ENCODE data around the gene MARCHF2.

MARCHF2 gene

DNA sequence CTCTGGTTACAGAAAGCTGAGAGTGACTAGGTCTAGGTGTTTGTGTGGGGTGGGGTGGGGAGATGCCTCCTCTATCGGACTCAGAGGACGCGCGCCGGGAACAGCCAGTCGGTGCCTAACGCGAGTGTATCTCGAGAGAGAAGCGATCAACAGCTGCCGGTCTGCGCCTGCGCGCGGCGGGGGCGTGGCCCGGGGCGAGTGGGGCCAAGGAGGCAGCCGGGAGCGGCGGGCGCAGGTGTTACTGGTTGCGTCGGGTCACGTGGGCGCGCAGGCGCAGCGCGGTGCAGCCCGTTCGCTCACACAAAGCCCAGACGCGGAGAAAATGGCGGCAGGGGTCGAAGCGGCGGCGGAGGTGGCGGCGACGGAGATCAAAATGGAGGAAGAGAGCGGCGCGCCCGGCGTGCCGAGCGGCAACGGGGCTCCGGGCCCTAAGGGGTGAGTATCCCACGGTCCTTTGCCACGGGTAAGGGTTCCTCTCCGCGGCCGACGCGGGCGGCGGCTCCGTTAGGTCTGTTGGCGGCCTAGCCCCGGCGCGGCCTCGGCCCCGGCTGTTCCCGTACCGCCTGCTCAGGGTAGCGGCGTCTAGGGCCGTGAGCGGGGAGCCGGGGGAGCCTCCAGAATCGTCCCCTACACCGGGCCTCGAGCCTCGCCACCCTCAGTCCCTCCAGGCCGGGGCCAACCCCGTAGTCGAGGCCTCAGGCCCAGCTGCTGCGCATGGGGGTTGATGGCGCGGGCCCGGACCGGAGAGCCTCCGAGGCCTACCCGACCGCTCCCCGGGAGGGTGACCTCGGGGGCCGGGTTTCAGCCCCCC is 31.8 kb downstream of the MARCHF2 start, which contains the start of gene HNRNPM:
HNRNPM (plus strand) TSS at position 299 of the 811 bp plus-strand sequence; CDS start at position 323, 24 bp downstream.
- peaks cover 5% of the 10 kb centered on the region; the same call in 1 of the 2 replicates for H3K36me3 ChIP-seq (ENCODE audit: insufficient read depth, low read length)
- peak within 1 kb of the TSS; percentile 98 for H3K9ac ChIP-seq (ENCODE audit: low read depth, low read length)
- no peaks in the 10 kb centered on the region for H3K9me3 ChIP-seq (ENCODE audit: control insufficient read depth, insufficient read depth, low read length)
- peaks cover 24% of the 10 kb centered on the region for H3K4me1 ChIP-seq (ENCODE audit: insufficient read depth, low read length)

DNA sequence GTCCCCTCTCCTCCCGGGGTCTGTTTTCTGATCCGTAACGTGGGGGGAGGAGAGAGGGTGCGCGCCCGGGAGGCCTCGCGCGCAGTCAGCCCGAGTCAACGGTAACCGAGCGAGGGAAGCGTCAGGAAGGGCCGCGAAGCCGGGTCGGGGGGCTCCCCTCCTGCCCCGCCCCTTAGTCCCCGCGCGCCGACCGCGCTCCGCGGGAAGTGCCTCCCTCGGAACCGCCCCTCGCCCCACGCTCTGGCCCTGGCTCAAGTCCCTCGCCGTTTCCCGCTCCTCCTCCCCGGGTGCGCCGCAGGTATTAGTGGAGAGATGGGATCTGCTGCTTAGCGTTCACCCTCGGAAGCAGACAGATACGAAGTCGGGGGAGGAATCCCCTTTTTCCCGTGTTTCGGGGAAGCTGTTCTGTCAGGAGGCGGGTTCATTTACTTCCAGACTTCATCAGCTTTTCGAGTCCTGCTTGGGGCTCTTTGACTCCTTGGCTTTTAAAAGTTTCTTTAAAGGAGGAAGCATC is 32.4 kb downstream of the MARCHF2 start:
- Histone ChIP-seq H3K9ac (ENCODE audit: low read depth, low read length) (peak overlapping the region; percentile 98), H3K36me3 (ENCODE audit: insufficient read depth, low read length) (peaks cover 5% of the 10 kb centered on the region; the same call in 1 of the 2 replicates), H3K4me1 (ENCODE audit: insufficient read depth, low read length) (peaks cover 29% of the 10 kb centered on the region), H3K9me3 (ENCODE audit: control insufficient read depth, insufficient read depth, low read length) (no peaks in the 10 kb centered on the region)

- Histone ChIP-seq H3K4me1 (ENCODE audit: insufficient read depth, low read length) (peaks cover 28% of the 10 kb centered on the region), H3K9me3 (ENCODE audit: control insufficient read depth, insufficient read depth, low read length) (no peaks in the 10 kb centered on the region), H3K36me3 (ENCODE audit: insufficient read depth, low read length) (peaks cover 5% of the 10 kb centered on the region; the same call in 1 of the 2 replicates), H3K9ac (ENCODE audit: low read depth, low read length) (peak overlapping the region; percentile 98)
These were observed 33.1 kb downstream of the MARCHF2 start for GRCh38 chr19:8446061-8446709.

GRCh38 chr19:8449830-8450229 is 36.7 kb downstream of the MARCHF2 start:
- Histone ChIP-seq H3K4me1 (ENCODE audit: insufficient read depth, low read length) (peaks cover 25% of the 10 kb centered on the region), H3K36me3 (ENCODE audit: insufficient read depth, low read length) (peaks cover 5% of the 10 kb centered on the region; the same call in 1 of the 2 replicates), H3K9me3 (ENCODE audit: control insufficient read depth, insufficient read depth, low read length) (no peaks in the 10 kb centered on the region), H3K9ac (ENCODE audit: low read depth, low read length) (no peak overlapping the region)

GRCh38 chr19:8451377-8451776 is 38.3 kb downstream of the MARCHF2 start:
- peaks cover 35% of the 10 kb centered on the region for H3K4me1 ChIP-seq (ENCODE audit: insufficient read depth, low read length)
- no peak overlapping the region for H3K9ac ChIP-seq (ENCODE audit: low read depth, low read length)
- H3K9me3 ChIP-seq (ENCODE audit: control insufficient read depth, insufficient read depth, low read length) = no peaks in the 10 kb centered on the region
- peaks cover 15% of the 10 kb centered on the region; the same call in 1 of the 2 replicates for H3K36me3 ChIP-seq (ENCODE audit: insufficient read depth, low read length)

DNA sequence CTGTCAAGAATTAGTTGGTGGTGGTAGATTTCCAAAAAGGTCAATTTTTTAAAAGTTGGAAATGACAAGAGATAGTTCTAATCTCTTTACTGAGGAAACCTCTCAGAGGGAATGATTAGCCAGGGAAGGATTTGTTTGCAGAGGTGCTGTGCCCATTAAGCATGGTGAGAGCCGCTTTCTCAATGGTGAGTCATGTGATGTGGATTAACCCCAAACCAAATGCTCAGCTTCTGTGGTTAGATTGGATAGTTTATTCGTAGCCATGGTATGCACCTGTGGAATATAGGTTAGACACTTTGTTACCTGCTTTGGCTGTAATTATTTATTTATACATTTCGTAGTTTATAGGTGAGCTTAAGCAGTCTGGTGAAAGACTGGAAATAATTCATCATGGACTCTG is 38.8 kb downstream of the MARCHF2 start:
- Histone ChIP-seq H3K4me1 (ENCODE audit: insufficient read depth, low read length) (peaks cover 40% of the 10 kb centered on the region), H3K9me3 (ENCODE audit: control insufficient read depth, insufficient read depth, low read length) (no peaks in the 10 kb centered on the region), H3K36me3 (ENCODE audit: insufficient read depth, low read length) (peaks cover 20% of the 10 kb centered on the region), H3K9ac (ENCODE audit: low read depth, low read length) (no peak overlapping the region)

DNA sequence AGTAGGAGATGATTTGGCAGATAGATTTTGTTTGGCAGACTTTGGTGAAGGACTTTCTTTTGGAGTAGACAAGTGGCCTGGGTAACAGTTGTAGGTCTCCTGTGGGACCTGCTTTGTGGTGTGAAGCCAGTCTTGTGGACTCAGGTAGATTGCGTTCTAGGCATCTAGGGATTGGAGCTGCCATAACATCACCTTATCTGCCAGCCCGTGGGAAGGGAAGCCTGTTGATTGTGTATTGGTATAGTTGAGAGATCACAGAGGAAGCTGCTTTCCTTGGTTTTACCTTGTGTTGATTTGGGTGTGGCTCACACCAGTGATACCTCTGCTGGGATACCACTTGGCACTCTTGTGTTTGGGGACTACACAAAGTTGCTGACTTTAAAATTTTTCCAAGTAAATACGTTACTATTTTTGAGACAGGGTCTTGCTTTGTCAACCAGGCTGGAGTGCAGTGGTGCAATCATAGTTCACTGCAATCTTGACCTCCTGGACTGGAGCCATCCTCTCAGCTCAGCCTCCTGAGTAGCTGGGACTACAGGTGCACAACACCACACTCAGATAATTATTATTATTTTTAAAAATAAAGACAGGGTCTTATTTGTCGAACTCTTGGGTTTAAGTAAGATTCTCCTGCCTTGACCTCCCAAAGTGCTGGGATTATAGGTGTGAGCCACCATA is 39.5 kb downstream of the MARCHF2 start:
- Histone ChIP-seq H3K9me3 (ENCODE audit: control insufficient read depth, insufficient read depth, low read length) (no peaks in the 10 kb centered on the region), H3K4me1 (ENCODE audit: insufficient read depth, low read length) (peaks cover 42% of the 10 kb centered on the region), H3K36me3 (ENCODE audit: insufficient read depth, low read length) (peaks cover 20% of the 10 kb centered on the region), H3K9ac (ENCODE audit: low read depth, low read length) (no peak overlapping the region)

DNA sequence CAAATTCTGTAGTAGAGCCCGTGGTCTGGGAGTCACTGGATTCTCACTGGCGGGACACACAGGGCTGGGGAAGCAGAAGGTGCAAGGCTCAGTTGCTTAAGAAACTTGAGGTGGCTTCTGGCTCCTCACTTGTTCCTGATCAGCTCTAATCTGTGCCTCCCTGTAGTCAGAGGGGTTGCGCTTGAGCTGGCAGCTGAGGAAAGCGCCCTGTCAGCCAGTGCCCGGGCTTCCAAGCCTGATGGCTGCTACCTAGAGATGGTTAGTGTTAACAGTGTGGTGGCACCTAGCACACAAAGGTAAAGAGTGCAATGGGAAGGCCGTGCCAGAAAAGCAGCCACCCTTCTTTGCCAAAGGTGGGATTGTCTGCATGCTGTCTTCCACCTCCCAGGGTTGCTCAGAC is 40.5 kb downstream of the MARCHF2 start:
- no peak overlapping the region for H3K9ac ChIP-seq (ENCODE audit: low read depth, low read length)
- H3K4me1 ChIP-seq (ENCODE audit: insufficient read depth, low read length) = peaks cover 46% of the 10 kb centered on the region
- peaks cover 19% of the 10 kb centered on the region for H3K36me3 ChIP-seq (ENCODE audit: insufficient read depth, low read length)
- H3K9me3 ChIP-seq (ENCODE audit: control insufficient read depth, insufficient read depth, low read length) = no peaks in the 10 kb centered on the region

GRCh38 chr19:8454218-8454617 is 41.1 kb downstream of the MARCHF2 start:
- Histone ChIP-seq H3K4me1 (ENCODE audit: insufficient read depth, low read length) (peaks cover 47% of the 10 kb centered on the region), H3K36me3 (ENCODE audit: insufficient read depth, low read length) (peaks cover 19% of the 10 kb centered on the region), H3K9me3 (ENCODE audit: control insufficient read depth, insufficient read depth, low read length) (no peaks in the 10 kb centered on the region)

DNA sequence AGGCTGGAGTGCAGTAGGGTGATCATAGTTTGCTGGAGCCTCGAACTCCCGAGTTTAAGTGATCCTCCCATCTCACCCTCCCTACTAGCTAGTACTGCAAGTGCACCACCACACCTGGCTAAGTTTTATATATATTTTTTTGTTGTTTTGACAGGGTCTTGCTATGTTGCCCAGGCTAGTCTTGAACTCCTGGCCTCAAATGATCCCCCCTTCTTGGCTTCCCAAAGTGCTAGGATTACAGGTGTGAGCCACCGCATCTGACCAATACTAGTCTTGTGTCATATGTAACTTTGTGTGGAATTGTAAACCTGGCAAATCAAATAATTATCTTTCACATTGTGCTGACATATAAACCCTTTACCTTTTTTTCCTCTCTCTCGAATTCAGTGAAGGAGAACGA is 41.9 kb downstream of the MARCHF2 start:
- Histone ChIP-seq H3K4me1 (ENCODE audit: insufficient read depth, low read length) (peaks cover 44% of the 10 kb centered on the region), H3K36me3 (ENCODE audit: insufficient read depth, low read length) (peaks cover 19% of the 10 kb centered on the region), H3K9ac (ENCODE audit: low read depth, low read length) (no peak overlapping the region), H3K9me3 (ENCODE audit: control insufficient read depth, insufficient read depth, low read length) (no peaks in the 10 kb centered on the region)

More at GRCh38 chr19:8454218-8454617, 41.1 kb downstream of the MARCHF2 start:
- H3K9ac ChIP-seq (ENCODE audit: low read depth, low read length) = no peak overlapping the region; the same call in 1 of the 2 replicates

- H3K9me3 ChIP-seq (ENCODE audit: control insufficient read depth, insufficient read depth, low read length) = no peaks in the 10 kb centered on the region
- H3K4me1 ChIP-seq (ENCODE audit: insufficient read depth, low read length) = peaks cover 46% of the 10 kb centered on the region
- H3K9ac ChIP-seq (ENCODE audit: low read depth, low read length) = no peak overlapping the region; the same call in 1 of the 2 replicates
- peaks cover 23% of the 10 kb centered on the region for H3K36me3 ChIP-seq (ENCODE audit: insufficient read depth, low read length)
These were observed 43.0 kb downstream of the MARCHF2 start for GRCh38 chr19:8456064-8456463.

DNA sequence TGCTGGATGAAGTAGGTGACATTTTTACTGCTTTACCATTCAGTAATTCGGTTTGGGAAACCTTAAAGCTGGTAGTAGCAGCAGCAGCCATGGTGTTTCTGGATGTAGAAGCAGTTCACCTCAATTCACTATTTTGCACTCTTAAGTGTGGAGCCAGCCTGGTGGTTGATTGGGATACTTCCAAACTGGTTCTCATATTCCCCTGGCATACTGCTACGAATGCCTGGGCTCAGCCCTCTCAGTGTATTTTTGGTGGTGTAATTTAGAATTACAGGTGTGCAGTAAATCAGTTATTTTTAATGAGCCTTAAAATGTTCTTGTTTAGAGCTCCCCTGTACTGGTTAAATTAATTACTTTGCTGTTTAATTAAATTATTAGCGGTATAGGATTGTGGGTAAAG is 44.1 kb downstream of the MARCHF2 start:
- no peaks in the 10 kb centered on the region for H3K9me3 ChIP-seq (ENCODE audit: control insufficient read depth, insufficient read depth, low read length)
- peaks cover 41% of the 10 kb centered on the region for H3K4me1 ChIP-seq (ENCODE audit: insufficient read depth, low read length)
- H3K9ac ChIP-seq (ENCODE audit: low read depth, low read length) = no peak overlapping the region
- peaks cover 23% of the 10 kb centered on the region for H3K36me3 ChIP-seq (ENCODE audit: insufficient read depth, low read length)

GRCh38 chr19:8457827-8458226 is 44.7 kb downstream of the MARCHF2 start:
- Histone ChIP-seq H3K36me3 (ENCODE audit: insufficient read depth, low read length) (peaks cover 24% of the 10 kb centered on the region), H3K9ac (ENCODE audit: low read depth, low read length) (no peak overlapping the region), H3K4me1 (ENCODE audit: insufficient read depth, low read length) (peaks cover 41% of the 10 kb centered on the region)

GRCh38 chr19:8458380-8458779 is 45.3 kb downstream of the MARCHF2 start:
- no peak overlapping the region for H3K9ac ChIP-seq (ENCODE audit: low read depth, low read length)
- H3K9me3 ChIP-seq (ENCODE audit: control insufficient read depth, insufficient read depth, low read length) = no peaks in the 10 kb centered on the region
- H3K4me1 ChIP-seq (ENCODE audit: insufficient read depth, low read length) = peaks cover 41% of the 10 kb centered on the region
- H3K36me3 ChIP-seq (ENCODE audit: insufficient read depth, low read length) = peaks cover 29% of the 10 kb centered on the region

More at GRCh38 chr19:8457827-8458226, 44.7 kb downstream of the MARCHF2 start:
- no peaks in the 10 kb centered on the region for H3K9me3 ChIP-seq (ENCODE audit: control insufficient read depth, insufficient read depth, low read length)

All from ES-I3 (cell line).